GM13977 (cell line): ENCODE data around the gene VAV1.
"Not testable (repeated sequence)": the region's sequence is repeated elsewhere in the genome, so short reads cannot be mapped to it uniquely, and the experiment has no call there.

Source experiments
- DNase-seq: peaks from one replicate; pipeline ENCODE4 v3.0.0; 2012; ENCODE audit warnings: low spot score
- in situ Hi-C: fragments of 300-500 bp; cut with MboI; formaldehyde crosslinking; loops from one replicate; pipeline ENCODE4 v1.12.0; 2022; ENCODE audit warnings: low sequenced_read_pairs, low pct_unique_long_range_greater_than_20kb, mixed read lengths, inconsistent platforms; ENCODE audit not compliant: unreplicated experiment
- TF ChIP-seq, protein P1 (sequence below): IDR thresholded peaks from 2 replicates; pipeline ENCODE4 v1.5.1; 2012; ENCODE audit warnings: mild to moderate bottlenecking, control low read depth; ENCODE audit not compliant: insufficient read depth; ENCODE audit errors: extremely low read depth, missing control alignments

Gene VAV1

DNA sequence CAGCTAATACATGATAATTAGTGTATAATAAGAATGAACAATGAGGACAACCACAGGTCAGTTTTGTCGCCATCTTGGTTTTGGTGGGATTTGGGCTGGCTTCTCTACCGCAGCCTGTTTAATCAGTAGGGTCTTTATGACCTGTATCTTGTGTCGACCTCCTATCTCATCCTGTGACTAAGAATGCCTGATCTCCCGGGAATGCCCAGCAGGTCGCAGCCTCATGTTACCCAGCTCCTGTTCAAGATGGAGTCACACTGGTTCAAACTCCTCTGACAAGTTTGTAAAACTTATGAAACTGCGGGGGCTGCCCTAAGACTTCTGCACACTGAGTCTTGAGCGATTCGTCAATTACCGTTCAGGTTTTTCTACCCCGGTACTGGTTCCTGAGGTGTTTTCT, 93.3 kb downstream of the VAV1 start:
- no peak for DNase-seq
- in situ Hi-C loops, result loop anchor here (10.0 to 25.0 kb wide), 3 partner anchors 121 to 354 kb away; partner anchors contain the start of gene TUBB4A
- TF ChIP-seq, protein P1, sequence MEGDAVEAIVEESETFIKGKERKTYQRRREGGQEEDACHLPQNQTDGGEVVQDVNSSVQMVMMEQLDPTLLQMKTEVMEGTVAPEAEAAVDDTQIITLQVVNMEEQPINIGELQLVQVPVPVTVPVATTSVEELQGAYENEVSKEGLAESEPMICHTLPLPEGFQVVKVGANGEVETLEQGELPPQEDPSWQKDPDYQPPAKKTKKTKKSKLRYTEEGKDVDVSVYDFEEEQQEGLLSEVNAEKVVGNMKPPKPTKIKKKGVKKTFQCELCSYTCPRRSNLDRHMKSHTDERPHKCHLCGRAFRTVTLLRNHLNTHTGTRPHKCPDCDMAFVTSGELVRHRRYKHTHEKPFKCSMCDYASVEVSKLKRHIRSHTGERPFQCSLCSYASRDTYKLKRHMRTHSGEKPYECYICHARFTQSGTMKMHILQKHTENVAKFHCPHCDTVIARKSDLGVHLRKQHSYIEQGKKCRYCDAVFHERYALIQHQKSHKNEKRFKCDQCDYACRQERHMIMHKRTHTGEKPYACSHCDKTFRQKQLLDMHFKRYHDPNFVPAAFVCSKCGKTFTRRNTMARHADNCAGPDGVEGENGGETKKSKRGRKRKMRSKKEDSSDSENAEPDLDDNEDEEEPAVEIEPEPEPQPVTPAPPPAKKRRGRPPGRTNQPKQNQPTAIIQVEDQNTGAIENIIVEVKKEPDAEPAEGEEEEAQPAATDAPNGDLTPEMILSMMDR, result no peak

DNA sequence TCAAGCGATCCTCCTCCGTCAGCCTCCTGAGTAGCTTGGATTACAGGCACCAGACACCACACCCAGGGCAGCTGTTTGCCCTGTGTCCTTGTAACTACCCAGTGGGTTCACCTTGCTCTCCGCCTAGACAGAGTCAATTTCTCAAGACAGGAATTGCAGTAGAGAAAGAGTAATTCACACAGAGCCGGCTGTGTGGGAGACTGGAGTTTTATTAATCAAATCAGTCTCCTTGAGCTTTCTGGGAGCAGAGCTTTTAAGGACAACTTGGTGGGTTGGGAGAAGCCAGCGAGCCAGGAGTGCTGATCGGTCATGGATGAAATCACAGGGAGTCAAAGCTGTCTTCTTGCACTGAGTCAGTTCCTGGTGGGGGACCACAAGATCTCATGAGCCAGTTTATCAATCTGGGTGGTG, 94.2 kb downstream of the VAV1 start:
- TF ChIP-seq, protein P1, result no peak
- DNase-seq, result no peak
- in situ Hi-C loops, result loop anchor here (10.0 to 25.0 kb wide), 3 partner anchors 122 to 354 kb away; partner anchors contain the start of gene TUBB4A

DNA sequence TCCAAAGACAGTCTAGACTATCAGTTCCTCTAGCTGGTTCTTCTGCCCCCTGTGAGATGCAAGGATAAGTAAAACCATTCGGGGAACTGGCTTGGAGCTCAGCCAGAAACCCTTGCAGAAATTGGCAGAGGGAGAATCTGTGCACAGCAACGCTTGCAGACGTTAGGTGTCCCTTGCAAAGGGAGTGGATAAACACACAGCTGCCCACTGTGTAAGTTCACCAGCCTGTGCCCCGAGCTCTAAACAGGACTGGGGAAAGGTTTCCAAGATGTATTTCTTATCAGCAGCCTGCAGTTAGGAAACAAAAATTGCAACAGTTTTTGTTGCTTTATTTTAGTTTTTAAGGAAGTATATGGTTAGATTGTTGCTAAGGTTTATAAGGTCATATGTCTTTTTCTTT, 95.8 kb downstream of the VAV1 start:
- in situ Hi-C loops, result loop anchor here (10.0 to 25.0 kb wide), 3 partner anchors 124 to 356 kb away; partner anchors contain the start of gene TUBB4A
- DNase-seq, result no peak
- TF ChIP-seq, protein P1, result no peak

DNA sequence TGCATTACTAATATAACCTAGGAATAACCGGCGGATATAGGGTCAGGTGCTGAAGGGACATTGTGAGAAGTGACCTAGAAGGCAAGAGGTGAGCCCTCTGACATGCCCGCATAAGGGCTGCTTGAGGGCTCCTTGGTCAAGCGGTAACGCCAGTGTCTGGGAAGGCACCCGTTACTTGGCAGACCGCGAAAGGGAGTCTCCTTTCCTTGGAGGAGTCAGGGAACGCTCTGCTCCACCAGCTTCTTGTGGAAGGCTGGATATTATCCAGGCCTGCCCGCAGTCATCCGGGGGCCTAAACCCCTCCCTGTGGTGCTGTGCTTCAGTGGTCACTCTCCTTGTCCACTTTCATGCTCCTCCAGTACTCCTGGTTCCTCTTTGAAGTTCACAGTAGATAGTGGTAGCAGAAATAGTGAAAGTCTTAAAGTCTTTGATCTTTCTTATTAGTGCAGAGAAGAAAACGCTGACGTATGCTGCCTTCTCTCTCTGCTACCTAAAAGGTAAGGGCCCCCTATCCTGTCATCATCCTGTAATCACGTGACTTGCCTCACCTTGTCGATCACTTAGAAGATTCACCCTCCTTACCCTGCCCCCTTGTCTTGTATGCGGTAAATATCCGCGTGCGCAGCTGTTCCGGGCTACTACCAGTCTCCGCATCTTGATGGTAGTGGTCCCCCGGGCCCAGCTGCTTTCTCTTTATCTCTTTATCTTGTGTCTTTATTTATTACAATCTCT, 96.8 kb downstream of the VAV1 start:
- in situ Hi-C loops, result loop anchor here (10.0 to 25.0 kb wide), 3 partner anchors 125 to 357 kb away; partner anchors contain the start of gene TUBB4A
- DNase-seq, result not testable (repeated sequence)

DNA sequence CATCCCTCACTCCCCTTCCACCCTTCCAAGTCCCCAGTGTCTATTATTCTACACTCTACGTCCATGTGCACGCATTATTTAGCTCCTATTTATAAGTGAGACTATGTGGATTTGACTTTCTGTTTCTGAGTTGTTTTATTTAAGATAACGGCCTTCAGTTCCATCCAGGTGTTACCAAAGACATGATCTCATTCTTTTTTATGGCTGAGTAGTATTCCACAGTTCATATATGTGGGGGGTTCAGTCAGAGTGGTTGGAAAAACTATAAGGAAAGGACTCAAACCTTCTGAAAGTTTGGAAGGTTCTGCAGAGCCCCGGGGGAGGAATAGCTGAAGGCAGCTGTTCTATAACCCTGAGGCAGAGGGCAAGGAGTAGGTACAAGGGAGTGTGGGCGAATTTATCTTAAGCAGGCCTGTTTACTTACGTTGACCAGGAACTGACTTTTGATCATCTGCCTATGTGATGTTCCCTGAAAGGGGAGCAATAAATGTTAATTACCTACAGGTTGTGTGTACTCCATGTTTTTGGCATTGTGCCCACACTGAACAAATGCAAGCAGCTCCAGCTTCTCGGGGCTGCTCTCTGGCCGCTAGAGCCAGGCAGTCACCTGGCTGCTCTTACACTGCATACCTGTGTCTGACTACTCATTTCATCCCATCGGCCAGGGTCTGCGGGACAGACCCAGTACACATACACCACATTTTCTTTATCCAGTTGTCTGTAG, 101.4 kb downstream of the VAV1 start:
- in situ Hi-C loops, result loop anchor here (25.0 kb wide), 2 partner anchors 237 to 362 kb away; partner anchors contain the start of gene TUBB4A
- no peak for DNase-seq
- TF ChIP-seq, protein P1, result no peak

DNA sequence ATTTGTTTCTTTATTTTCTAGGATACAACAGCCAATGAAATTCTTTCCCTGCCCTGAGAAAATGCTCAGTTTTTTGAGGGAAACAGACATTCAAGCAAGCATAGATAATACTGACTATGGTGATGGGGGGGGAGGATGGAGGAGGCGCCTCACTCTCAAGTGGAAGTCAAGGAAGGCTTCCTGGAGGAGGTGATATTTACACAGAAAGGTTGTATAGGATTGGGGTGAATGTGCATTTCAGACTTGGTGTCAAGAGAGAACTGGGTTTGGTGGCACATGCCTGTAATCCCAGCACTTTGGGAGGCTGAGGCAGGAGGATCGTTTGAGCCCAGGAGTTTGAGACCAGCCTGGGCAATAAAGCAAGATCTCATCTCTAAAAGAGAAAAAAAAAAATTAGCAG, 102.7 kb downstream of the VAV1 start:
- TF ChIP-seq, protein P1, result no peak
- DNase-seq, result no peak
- in situ Hi-C loops, result no loop called here

DNA sequence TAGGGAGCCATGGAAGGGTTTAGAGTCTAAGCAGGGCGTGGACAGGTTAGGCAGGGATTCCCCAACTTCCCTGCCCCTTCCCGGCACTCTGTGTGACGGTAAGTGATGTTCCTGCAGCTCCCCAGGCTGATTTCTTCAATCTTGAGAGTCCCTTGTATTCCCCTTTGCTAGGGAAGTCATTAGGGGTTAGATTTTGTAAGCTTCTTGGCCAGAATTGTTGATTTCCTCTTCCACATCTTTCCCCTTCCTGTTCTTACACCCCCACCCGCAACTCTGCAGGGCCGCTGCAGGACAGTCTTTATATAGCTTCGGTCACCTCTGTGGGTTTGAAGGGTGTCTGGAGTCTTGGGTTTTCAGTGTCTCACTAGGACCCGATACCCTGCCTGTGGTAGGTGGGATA, 104.2 kb downstream of the VAV1 start:
- TF ChIP-seq, protein P1, result no peak
- in situ Hi-C loops, result no loop called here
- no peak for DNase-seq
